Skeletal muscle cell (primary cell): Measurements from ENCODE around the gene SLC2A10.

Experiments used
- DNase-seq: peaks from one replicate; pipeline ENCODE4 v3.0.0-alpha.2; 2010; ENCODE audit warnings: low read depth
- H3K4me3 ChIP-seq: 2 replicates; pipeline ENCODE4 v1.5.1; 2011; ENCODE audit warnings: low read depth, mild to moderate bottlenecking, control low read depth, low read length, moderate library complexity

SLC2A10 gene

DNA sequence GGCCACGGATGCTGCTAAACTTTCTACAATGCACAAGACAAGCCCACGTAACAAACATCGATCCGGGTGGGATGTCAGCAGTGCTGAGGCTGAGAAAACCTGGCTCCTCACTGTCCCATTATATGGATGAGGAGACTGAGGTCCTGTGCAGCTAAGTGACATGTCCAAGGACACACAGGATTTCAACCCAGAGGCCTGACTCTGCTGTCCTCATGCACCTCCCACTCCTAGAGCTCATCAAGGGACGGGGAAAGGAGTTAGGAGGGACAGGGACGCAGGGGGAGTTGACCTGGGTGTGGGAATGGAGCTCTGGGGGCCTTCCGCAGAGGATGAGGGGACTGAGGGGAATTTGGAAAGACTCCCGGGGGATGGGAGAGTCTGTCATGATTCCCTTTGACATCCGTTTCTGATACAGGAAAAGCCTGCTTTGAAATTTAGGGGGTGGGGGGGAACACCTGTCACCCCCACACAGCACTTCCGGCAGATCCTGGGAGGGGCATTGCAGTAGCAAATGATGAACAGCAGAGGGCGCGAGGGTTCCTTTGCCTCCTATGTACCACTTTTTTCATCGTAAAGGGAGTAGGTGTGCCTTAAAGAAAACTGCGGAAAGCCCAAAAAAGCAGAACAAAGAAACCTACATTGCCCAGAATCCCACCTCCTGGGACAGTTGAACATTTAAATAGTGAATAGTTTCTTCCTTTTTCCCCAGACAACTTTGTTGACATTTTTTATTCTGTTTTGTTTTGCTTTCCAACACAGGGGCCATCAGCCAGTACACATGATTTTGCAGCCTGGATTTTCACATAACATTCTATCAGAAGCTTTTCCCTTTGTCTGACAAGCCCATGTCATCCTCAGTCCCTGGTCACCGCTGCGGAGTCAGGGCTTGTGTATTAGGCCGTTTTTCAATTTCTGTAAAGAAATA is 48.6 kb downstream of the SLC2A10 start:
- H3K4me3 ChIP-seq: no peak overlapping the region
- no peak for DNase-seq

DNA sequence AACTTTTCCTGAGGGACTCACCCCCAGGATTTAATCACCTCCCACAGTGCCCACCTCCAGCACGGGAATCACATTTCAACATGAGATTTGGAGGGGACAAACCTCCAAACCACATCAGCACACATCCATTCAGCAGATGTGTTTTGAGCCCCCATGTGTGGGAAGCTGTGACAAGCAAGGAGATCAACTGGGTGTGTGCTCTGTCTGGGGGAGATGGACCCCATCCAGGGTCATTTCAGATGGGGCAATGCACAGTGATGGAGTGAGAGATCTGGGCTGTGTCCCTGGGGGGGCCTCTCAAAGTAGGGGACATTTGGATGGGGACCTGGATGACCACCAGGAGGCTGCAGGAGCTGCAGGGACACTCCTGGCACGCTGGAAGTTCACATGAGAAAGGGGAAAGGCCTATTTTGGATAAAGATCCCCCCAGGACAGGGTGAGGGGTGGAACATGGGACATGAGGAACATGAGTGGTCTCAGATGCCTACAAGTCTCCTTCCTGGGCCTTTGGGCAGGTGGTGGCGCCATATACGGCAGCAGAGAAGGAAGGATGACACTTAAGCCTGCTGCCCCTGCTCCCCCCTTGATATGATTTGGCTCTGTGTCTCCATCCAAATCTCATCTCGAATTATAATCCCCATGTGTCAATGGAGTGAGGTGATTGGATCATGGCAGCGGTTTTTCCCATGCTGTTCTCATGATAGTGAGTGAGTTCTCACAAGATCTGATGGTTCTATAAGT is 49.6 kb downstream of the SLC2A10 start:
- DNase-seq: no peak
- no peak overlapping the region for H3K4me3 ChIP-seq

DNA sequence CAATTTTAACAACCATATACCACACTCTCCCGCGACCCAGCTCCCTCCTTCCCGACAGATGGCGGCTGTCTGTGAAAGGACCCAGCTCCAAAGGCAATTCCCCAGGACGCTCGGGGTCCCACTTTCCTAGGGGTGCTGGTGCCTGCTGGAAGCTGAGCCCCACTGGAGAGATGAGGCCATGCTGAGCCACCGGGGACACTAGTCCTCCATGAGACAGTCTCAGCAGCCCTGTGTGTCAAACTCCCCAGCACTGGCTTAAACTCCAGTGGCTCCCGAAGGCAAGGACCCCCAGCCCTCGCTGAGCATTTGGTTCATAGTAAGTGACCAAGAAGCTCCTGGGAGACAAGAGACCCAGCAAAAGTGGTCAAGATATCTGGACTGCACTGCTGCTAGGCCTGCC is 52.1 kb downstream of the SLC2A10 start:
- no peak for DNase-seq
- no peak overlapping the region for H3K4me3 ChIP-seq

DNA sequence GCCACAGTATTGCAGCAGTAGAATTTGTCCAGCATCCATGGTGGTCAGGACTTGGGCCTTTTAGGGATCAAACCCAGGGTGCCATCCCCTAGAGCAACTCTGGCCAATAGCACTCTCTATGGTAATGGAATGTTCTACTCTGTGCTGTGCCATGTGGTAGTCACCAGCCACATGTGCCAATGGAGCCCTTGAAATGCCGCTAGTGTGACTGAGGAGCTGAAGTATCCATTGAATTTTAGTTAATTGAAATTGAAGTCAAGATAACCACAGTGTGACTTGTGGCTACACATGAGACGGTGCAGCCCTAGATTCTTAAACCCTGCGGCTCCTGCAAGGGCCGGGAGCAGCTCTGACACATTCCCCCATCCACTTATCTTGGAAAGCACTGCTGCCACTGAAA is 54.6 kb downstream of the SLC2A10 start:
- DNase-seq: no peak
- H3K4me3 ChIP-seq: no peak overlapping the region

DNA sequence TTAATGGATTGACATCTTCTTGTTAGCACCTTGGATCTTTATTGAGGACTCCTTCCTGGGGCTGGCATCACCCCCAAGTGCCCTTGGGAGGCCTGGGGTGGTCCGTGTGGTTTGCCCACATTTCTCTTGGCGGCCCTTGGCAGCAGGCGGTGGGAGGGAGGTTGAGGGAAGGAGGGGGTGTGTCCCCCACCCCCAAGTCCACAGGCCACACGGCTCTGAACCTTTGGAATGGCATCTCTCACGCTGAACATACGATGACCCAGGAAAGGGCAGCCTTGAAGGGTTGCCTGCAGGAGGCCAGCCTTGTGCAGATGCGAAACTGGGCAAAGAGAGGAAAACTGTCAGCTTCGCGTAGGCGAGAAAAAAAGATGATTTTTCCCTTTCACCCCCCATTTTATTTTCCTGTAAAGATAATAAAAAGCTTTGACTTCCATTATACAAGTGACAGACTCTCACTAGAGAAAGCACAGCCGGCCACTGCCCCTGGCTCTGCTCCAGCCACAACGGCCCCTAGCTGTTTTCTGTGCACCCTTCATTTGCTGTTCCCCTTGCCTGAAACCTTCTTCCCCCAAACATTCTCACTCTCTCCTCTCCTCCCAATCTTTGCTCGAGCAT is 56.2 kb downstream of the SLC2A10 start:
- no peak for DNase-seq

DNA sequence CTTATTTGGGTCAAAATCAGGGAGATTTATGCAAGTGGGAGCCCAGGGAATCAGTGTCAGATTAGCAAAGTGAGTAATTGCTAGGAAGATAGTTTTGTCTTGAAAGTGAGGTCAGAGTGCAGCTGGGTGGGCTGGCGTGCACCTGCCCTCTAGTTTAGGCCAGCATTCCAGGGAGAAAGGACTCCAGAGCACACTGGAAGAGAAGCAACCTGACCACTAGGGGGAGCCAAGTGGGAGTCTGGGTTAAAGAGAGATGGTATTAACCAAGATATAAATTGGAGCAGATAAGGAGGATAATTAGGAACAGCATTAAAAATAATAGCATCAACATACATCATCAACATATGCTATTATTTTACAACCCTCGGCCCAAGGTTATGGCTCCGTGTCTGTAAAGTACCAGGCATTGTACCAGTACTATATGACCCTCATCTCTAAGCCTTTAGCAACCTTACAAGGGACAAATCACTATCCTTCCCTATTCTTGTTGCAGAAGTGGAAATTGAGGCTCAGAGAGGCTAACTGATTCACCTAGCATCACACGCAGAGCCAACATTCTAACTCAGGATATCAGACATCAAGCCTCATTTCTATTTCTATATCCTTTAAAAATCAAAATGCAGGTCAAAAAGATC is 57.8 kb downstream of the SLC2A10 start:
- H3K4me3 ChIP-seq: no peak overlapping the region
- no peak for DNase-seq

More for the DNA sequence above, 56.2 kb downstream of the SLC2A10 start:
- no peak overlapping the region for H3K4me3 ChIP-seq

DNA sequence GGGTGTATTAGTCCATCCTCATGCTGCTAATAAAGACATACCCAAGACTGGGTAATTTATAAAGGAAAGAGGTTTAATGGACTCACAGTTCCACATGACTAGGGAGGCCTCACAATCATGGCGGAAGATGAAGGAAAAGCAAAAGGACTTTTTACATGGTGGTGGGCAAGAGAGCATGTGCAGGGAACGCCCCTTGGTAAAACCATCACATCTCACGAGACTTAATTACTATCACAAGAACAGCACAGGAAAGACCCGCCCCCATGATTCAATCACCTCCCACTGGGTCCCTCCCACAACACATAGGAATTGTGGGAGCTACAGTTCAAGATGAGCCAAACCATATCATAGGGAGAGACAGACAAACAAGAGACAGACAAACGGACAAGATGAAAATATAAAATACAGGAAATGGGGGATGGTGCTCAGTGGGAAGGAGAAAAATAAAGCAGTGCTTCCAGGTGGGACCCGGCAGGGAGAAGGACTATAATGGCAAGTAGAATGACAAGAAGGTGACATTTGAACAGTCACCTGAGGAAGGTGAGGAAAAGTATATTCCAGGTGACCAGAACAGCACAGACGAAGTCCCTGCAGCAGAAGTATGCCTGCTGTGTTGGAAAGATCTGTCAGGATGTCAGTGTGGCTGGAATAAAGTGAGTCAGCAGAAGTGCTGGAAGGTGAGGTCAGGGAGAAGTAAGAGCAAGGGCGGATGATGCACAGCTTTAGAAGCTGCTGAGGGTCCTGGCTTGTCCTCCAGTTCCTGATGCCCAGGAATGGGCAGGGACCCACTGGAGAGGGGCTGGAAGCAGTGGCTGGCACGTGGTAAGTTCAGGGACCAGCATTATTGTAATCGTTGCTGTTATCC is 61.1 kb downstream of the SLC2A10 start:
- no peak overlapping the region for H3K4me3 ChIP-seq
- no peak for DNase-seq

DNA sequence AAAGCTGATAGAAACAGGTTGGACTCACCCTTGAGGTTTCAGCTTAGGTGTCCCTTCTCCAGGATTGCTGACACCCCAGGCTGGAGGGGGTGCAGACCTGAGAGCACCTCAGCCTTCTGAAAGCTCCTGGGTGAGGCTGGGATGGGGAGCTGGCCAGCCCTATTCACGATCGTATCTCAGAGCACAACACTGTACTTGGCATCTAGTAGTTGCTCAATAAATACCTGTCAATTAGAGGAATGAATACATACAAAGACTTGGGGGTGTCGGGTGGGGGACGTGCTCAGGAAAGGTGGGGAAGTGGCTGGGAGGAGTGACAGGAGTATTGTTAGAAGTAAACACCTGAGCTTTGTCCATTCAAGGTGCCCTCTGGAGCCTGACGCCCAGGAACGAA is 61.7 kb downstream of the SLC2A10 start:
- no peak for DNase-seq
- no peak overlapping the region for H3K4me3 ChIP-seq

DNA sequence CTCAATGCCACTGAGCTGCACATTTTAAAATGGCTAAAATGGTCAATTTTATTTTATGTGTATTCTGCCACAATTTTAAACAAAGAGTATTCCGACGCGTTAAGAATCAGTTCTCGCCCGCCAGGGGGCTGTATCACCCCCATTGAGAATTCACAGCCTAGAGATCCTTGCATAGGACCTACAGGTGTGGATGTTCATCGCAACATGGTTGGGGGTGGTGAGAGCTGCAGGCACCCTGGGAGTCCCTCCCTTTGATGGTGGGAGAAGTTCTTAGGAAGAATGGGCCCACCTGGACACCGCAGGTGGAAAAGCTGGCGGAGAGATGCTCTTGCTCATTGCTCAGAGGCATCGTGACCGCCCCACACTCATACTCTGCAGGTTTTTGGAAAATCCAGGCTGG is 63.5 kb downstream of the SLC2A10 start:
- no peak overlapping the region for H3K4me3 ChIP-seq
- no peak for DNase-seq

DNA sequence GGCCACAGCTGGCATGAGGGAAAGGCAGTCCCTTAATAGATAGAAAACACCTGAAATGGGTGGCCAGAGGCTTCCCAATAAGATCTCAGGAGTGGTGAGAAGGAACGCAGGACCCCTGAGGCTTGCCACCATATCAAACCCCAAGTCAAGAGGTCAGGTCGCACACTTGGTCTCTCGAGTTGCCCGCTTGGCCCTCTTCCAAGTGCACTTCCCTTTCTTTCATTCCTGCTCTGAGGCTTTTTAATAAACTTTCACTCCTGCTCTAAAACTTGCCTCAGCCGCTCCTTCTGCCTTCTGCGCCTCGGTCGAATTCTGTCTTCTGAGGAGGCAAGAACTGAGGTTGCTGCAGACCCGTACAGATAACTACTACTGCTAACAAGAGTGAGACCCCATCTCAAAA is 64.2 kb downstream of the SLC2A10 start:
- H3K4me3 ChIP-seq: no peak overlapping the region
- DNase-seq: no peak

DNA sequence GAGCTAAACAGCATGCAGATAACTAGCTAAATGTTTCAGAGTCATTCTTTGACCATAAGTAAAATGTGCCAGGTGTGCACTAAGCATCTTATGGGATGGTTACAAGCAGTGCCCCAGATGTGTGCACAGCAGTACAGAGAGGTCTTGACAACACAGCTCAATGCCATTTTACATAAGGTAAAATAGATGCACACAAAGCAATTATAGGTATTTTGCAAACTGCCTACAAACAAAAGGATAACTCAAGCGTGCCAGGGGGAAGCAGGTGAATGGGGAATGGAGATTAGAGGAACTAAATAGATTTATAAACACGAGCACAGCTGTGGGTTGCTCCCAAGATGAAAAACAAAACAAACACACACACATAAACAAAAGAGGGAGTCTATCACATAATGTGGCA is 64.8 kb downstream of the SLC2A10 start:
- no peak overlapping the region for H3K4me3 ChIP-seq

DNA sequence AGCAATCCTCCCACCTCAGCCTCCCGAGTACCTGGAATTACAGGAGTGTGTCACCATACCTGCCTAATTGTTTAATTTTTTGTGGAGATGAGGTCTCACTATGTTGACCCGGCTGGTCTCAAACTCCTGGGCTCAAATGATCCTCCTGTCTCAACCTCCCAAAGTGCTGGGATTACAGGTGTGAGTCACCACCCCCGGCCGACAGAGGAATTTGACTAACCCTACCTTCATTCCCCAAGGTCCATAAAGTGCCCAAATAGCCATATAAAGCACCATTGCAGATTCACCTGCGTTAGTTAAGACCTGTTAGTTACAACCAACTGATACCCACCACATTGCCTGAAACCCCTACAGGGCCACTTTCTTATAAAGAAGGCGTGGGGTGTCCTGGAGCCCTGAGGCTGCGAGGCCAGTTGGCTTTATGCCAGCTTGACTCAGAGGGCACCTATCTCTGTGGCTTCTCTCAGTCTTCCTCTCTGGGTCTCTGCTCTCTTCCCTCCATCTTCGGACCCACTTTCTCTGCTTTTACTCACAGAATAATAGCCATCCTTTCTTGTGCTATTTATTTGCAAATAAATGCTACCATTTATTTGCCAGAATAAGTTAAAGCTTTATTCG is 65.6 kb downstream of the SLC2A10 start:
- DNase-seq: no peak
- no peak overlapping the region for H3K4me3 ChIP-seq

More for the DNA sequence above, 64.8 kb downstream of the SLC2A10 start:
- DNase-seq: no peak

DNA sequence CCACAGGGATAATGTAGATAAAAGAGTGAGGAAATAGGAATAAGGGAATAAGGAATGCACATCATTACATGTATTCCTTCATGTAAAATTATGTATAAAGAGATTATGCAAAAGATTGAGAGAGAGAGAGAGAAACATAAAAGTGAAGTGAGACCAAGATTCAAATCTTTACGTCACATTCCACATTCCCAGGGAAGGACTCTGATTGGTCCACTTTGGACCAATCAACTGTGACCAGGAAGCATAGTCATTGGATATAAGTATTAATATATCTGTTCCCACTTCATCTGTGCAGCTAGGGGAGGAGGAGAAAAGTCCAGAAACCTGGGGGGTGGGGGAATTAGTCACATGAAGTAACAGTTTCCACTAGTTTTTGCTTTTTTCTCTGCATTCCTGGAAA is 66.4 kb downstream of the SLC2A10 start:
- DNase-seq: no peak
- H3K4me3 ChIP-seq: no peak overlapping the region

DNA sequence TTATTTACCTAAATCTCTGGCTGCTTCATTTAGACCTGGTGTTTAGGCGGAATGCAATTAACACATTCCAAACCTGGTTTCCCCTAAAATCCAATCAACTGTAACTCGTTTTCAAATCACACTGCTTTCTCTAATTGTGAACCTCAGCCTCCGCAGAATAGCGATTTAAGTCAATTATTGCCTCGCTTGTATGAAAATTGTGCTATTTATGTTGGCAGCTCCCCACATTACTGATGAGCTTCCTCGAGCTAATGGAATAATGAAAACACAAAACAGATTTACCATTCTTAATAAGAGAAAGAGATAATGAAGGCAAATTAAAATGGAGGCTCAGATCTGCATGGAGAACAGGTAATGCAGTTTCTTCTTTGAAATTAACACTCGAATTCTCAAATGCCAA is 67.9 kb downstream of the SLC2A10 start:
- H3K4me3 ChIP-seq: no peak overlapping the region
- DNase-seq: no peak

DNA sequence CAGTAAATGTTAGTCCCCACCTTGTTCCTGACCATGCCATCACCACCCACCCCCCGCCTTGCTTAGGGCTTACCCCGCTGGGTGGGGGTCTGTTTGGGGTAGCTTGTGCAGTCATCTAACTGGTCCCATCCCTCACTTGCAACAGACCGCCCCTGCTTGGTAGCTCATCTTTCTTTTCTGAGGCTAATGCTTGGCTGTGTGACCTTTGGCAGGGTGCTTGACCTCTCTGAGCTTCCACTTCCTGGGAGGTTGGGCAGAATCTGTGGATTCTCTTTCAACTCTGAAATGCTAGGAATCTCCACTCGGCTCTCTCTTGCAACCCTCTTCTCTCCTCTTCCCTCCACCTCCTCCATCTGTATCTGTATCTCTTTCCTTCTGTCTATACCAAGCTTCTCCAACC is 70.4 kb downstream of the SLC2A10 start:
- DNase-seq: no peak

DNA sequence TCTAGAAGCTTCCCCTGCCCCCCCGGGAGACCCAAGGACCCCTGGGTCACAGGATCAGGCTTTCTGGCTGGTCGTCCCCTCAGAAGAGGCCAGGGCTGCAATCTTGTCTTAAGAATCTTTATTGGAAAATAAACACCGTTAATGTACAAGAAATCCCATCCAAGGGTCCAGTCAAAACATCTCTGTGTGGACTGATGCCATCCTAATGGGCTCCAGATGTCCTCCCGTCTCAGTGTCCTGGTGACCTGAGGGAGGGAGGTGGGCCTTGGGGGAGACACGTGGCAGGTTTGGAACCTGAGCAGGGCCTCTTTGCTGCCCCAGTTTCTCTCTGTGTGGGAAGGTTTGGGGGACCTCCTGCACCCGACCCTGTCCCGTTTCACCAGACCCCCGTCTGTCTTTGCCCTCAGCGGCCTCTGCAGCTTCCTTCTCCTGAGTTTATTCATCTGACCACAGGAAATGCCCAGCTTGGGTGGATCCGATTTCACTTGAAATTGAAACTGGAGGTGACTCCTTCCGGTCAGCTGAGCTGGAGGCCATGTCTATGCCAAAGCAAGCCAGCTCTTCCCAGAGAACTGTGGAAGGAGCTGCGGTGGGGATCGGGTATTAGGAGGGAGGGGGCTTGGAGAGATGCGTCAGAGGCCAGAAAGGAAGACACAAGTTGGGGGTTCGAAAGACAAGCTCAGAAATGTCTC is 75.1 kb downstream of the SLC2A10 start:
- no peak for DNase-seq
- no peak overlapping the region for H3K4me3 ChIP-seq

More for the DNA sequence above, 70.4 kb downstream of the SLC2A10 start:
- no peak overlapping the region for H3K4me3 ChIP-seq
